Muscle layer of duodenum (tissue), 2 donors: ENCODE results near the gene TRPM6.
"Not testable (repeated sequence)": the region's sequence is repeated elsewhere in the genome, so short reads cannot be mapped to it uniquely, and the experiment has no call there.

Experiments
- H3K27ac ChIP-seq: one replicate; pipeline ENCODE4 v1.7.0; 2013; ENCODE audit warnings: mild to moderate bottlenecking, low read length
- H3K27me3 ChIP-seq: one replicate; pipeline ENCODE4 v1.7.0; 2013; ENCODE audit warnings: low read depth, mild to moderate bottlenecking, control low read depth, low read length
- H3K36me3 ChIP-seq, 2 donors: one replicate each; pipeline ENCODE4 v1.7.0; 2013; ENCODE audit warnings: low read length in 2 of 2, control low read depth in 1 of 2, mild to moderate bottlenecking in 1 of 2; ENCODE audit not compliant: insufficient read depth in 2 of 2, control insufficient read depth in 1 of 2
- H3K4me1 ChIP-seq, 2 donors: one replicate each; pipeline ENCODE4 v1.7.0; 2013; ENCODE audit warnings: low read length in 2 of 2, mild to moderate bottlenecking in 2 of 2, control low read depth in 1 of 2, moderate library complexity in 1 of 2; ENCODE audit not compliant: insufficient read depth in 2 of 2, control insufficient read depth in 1 of 2
- H3K4me3 ChIP-seq, 2 donors: one replicate each; pipeline ENCODE4 v1.7.0; 2013; ENCODE audit warnings: low read length in 2 of 2, low read depth in 1 of 2, mild to moderate bottlenecking in 1 of 2
- H3K9me3 ChIP-seq, 2 donors: one replicate each; pipeline ENCODE4 v1.7.0; 2013; ENCODE audit warnings: low read length in 2 of 2, control low read depth in 1 of 2, mild to moderate bottlenecking in 1 of 2; ENCODE audit not compliant: control insufficient read depth in 1 of 2
- donor health status: healthy.

The TRPM6 gene

GRCh38 chr9:74856989-74857388 is 30.7 kb downstream of the TRPM6 start:
- Histone ChIP-seq H3K9me3 (no peaks in the 10 kb centered on the region), H3K36me3 (no peaks in the 10 kb centered on the region), H3K4me1 (no peaks in the 10 kb centered on the region), H3K27ac (no peak overlapping the region), H3K27me3 (no peaks in the 10 kb centered on the region), H3K4me3 (no peak overlapping the region)

GRCh38 chr9:74855072-74855471 is 32.6 kb downstream of the TRPM6 start:
- Histone ChIP-seq H3K9me3 (no peaks in the 10 kb centered on the region), H3K4me3 (no peak overlapping the region), H3K27me3 (no peaks in the 10 kb centered on the region), H3K27ac (no peak overlapping the region), H3K4me1 (no peaks in the 10 kb centered on the region), H3K36me3 (no peaks in the 10 kb centered on the region)

DNA sequence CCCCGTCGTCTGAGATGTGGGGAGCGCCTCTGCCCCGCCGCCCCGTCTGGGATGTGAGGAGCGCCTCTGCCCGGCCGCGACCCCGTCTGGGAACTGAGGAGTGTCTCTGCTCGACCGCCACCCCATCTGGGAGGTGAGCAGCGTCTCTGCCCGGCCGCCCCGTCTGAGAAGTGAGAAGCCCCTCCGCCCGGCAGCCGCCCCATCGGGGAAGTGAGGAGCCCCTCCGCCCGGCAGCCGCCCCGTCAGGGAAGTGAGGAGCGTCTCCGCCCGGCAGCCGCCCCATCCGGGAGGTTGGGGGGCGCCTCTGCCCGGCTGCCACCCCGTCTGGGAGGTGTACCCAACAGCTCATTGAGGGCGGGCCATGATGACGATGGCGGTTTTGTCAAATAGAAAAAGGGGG is 34.7 kb downstream of the TRPM6 start:
- H3K4me3 ChIP-seq, H3K9me3 ChIP-seq, H3K27ac ChIP-seq, H3K36me3 ChIP-seq, H3K4me1 ChIP-seq, H3K27me3 ChIP-seq: not testable (repeated sequence)

- Histone ChIP-seq H3K9me3 (peaks cover 0 to 5% of the 10 kb centered on the region in 2 donors), H3K4me3 (no peak overlapping the region), H3K4me1 (no peaks in the 10 kb centered on the region), H3K36me3 (no peaks in the 10 kb centered on the region), H3K27me3 (no peaks in the 10 kb centered on the region), H3K27ac (no peak overlapping the region)
Observed at GRCh38 chr9:74848153-74848525, 39.6 kb downstream of the TRPM6 start.

DNA sequence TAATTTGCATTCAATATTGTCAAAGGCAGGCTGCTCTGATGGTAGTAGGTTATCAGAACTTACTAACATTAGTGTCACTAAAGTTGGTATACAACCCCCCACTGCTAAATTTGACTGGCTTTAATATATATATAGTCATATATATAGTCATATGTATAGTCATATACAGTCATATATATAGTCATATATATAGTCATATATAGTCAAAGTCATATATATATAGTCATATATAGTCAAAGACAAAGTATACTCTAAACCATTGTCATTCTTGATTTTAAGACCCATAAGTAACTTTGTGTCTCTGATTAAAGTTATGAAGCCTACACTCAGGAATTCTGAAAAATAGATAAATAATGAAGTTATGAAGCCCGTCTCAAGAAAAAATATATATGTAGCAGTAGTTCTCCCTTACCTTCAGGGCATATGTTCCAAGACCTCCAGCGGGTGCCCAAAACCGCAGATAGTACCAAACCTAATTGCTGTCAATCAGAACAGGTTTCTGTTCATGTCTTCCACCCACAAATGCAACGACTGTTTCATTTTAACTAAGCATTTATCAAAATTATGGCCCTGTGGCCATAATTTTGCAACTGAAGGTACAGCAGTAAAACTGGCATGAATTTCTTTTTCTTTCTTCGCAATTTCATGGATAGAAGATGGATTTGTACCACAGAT is 40.1 kb downstream of the TRPM6 start:
- H3K36me3 ChIP-seq = no peaks in the 10 kb centered on the region
- H3K27ac ChIP-seq = no peak overlapping the region
- H3K4me1 ChIP-seq = no peaks in the 10 kb centered on the region
- H3K4me3 ChIP-seq = no peak overlapping the region
- H3K9me3 ChIP-seq = peaks cover 0 to 5% of the 10 kb centered on the region in 2 donors
- H3K27me3 ChIP-seq = no peaks in the 10 kb centered on the region

- no peaks in the 10 kb centered on the region for H3K27me3 ChIP-seq
- no peaks in the 10 kb centered on the region for H3K4me1 ChIP-seq
- H3K4me3 ChIP-seq = no peak overlapping the region
- peaks cover 0 to 5% of the 10 kb centered on the region in 2 donors for H3K9me3 ChIP-seq
- no peak overlapping the region for H3K27ac ChIP-seq
- no peaks in the 10 kb centered on the region for H3K36me3 ChIP-seq
Observed at GRCh38 chr9:74846766-74847165, 41.0 kb downstream of the TRPM6 start.

- no peak overlapping the region for H3K27ac ChIP-seq
- H3K27me3 ChIP-seq = no peaks in the 10 kb centered on the region
- no peaks in the 10 kb centered on the region for H3K4me1 ChIP-seq
- no peaks in the 10 kb centered on the region for H3K9me3 ChIP-seq
- no peaks in the 10 kb centered on the region for H3K36me3 ChIP-seq
- no peak overlapping the region for H3K4me3 ChIP-seq
Observed at GRCh38 chr9:74838351-74838750, 49.4 kb downstream of the TRPM6 start.

- H3K4me1 ChIP-seq = no peaks in the 10 kb centered on the region
- H3K27ac ChIP-seq = no peak overlapping the region
- H3K36me3 ChIP-seq = peaks cover 0 to 2% of the 10 kb centered on the region in 2 donors
- no peaks in the 10 kb centered on the region for H3K27me3 ChIP-seq
- no peaks in the 10 kb centered on the region for H3K9me3 ChIP-seq
- H3K4me3 ChIP-seq = no peak overlapping the region
Observed at GRCh38 chr9:74824654-74825053, 63.1 kb downstream of the TRPM6 start.

- no peak overlapping the region for H3K4me3 ChIP-seq
- peaks cover 0 to 2% of the 10 kb centered on the region in 2 donors for H3K36me3 ChIP-seq
- no peaks in the 10 kb centered on the region for H3K4me1 ChIP-seq
- H3K9me3 ChIP-seq = no peaks in the 10 kb centered on the region
- no peak overlapping the region for H3K27ac ChIP-seq
- H3K27me3 ChIP-seq = no peaks in the 10 kb centered on the region
Observed at GRCh38 chr9:74821636-74822035, 66.1 kb downstream of the TRPM6 start.

GRCh38 chr9:74817816-74818215 is 69.9 kb downstream of the TRPM6 start:
- Histone ChIP-seq H3K27ac (no peak overlapping the region), H3K4me1 (no peaks in the 10 kb centered on the region), H3K9me3 (no peaks in the 10 kb centered on the region), H3K27me3 (no peaks in the 10 kb centered on the region), H3K36me3 (peaks cover 0 to 2% of the 10 kb centered on the region in 2 donors), H3K4me3 (no peak overlapping the region)

DNA sequence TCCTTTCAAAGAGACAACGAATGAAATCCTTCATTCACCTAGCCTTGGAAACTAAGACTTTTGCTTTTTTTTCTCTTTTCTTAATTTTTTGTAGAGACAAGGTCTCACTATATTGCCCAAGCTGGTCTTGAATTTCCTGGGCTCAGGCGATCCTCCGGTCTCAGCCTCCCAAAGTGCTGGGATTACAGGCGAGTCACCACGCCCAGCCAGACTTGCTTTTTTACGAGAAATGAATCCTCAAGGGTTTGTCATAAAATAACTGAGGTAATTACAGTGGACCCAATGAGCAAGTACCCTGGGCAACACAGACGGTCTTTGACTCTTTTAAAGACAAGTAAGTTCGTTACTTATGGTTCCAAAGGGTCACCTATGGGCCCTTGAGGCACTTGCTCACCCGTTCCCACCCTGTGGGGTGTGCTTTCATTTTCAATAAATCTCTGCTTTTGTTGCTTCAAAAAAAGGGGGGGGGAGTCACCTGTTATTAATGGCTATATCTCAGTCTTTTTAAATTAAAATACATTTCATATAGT is 70.4 kb downstream of the TRPM6 start:
- H3K4me3 ChIP-seq = no peak overlapping the region
- no peak overlapping the region for H3K27ac ChIP-seq
- H3K9me3 ChIP-seq = no peaks in the 10 kb centered on the region

DNA sequence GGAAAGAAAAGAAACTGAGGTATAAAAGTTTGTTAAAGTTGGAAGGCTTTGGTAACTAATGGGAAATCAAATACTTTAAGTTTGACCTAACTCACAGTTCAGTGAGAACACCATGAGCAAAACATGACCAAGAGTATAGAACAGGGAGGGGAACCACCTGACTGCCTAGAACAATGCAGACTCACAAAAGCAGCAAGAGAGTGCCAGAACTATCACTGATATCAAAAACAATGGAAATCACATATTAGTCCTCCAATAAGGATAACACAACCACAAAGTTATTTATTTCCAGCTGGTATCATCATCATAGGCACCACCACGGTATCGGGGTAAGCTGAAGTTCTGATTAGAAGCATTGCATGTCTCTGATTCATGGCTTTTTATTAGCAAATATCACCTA is 77.5 kb downstream of the TRPM6 start:
- H3K9me3 ChIP-seq = no peaks in the 10 kb centered on the region
- no peaks in the 10 kb centered on the region for H3K4me1 ChIP-seq
- H3K4me3 ChIP-seq = no peak overlapping the region
- no peaks in the 10 kb centered on the region for H3K36me3 ChIP-seq
- no peak overlapping the region for H3K27ac ChIP-seq
- no peaks in the 10 kb centered on the region for H3K27me3 ChIP-seq

More for the DNA sequence above, 70.4 kb downstream of the TRPM6 start:
- Histone ChIP-seq H3K27me3 (no peaks in the 10 kb centered on the region), H3K36me3 (peaks cover 0 to 2% of the 10 kb centered on the region in 2 donors), H3K4me1 (no peaks in the 10 kb centered on the region)
